ENCODE measurements around the gene TNFRSF1A. TPM values are rescaled to one million over a fixed set of nuclear protein-coding genes. Genes with fewer than 3 reads are reported as not detected.
A peak's percentile ranks its signal among the peaks of the same experiment; 100 is the strongest.

Gene TNFRSF1A
- total and polyA plus RNA-seq, 2 of the 13 experiments (the other 11 are each of a cell fraction or from before 2014, with no cell fraction given): 41.5 to 61.2 TPM

GRCh38 chr12:6384499-6385436 is 42.9 kb upstream of the TNFRSF1A start (continued):
- no peak for TF ChIP-seq PRDM4 (CRISPR knock-in tag; IDR thresholded peaks at IDR 0.05; ENCODE audit: borderline replicate concordance)
- TF ChIP-seq HNF4G (IDR thresholded peaks at IDR 0.05; ENCODE audit: borderline replicate concordance, low read depth, low read length): 0 out of 2 replicates have a peak, but pooled peaks have one; percentile 27
- no peak for TF ChIP-seq HNF4G (CRISPR knock-in tag; IDR thresholded peaks at IDR 0.05; ENCODE audit: borderline replicate concordance, low read depth)
- TF ChIP-seq PATZ1 (CRISPR knock-in tag; IDR thresholded peaks at IDR 0.05): peak; percentile 65
- TF ChIP-seq ZNF180 (CRISPR knock-in tag; IDR thresholded peaks at IDR 0.05; ENCODE audit: borderline replicate concordance, low read depth): 0 out of 2 replicates have a peak, but pooled peaks have one; percentile 41
- 0 out of 2 replicates have a peak, but pooled peaks have one; percentile 40 for TF ChIP-seq DNMT3B (CRISPR knock-in tag; conservative IDR thresholded peaks at IDR 0.05)
- 0 out of 2 replicates have a peak, but pooled peaks have one; percentile 16 for TF ChIP-seq ZNF468 (CRISPR knock-in tag; IDR thresholded peaks at IDR 0.05)
- 0 out of 2 replicates have a peak, but pooled peaks have one; percentile 4 for TF ChIP-seq TFDP1 (CRISPR knock-in tag; IDR thresholded peaks at IDR 0.05; ENCODE audit: borderline replicate concordance)
- TF ChIP-seq SCMH1 (CRISPR knock-in tag; IDR thresholded peaks at IDR 0.05; ENCODE audit: borderline replicate concordance): no peak
- TF ChIP-seq ZNF597 (CRISPR knock-in tag; IDR thresholded peaks at IDR 0.05): 0 out of 2 replicates have a peak, but pooled peaks have one; percentile 38
- peak; percentile 63; the same call in 1 of the 2 replicates for TF ChIP-seq BATF2 (CRISPR knock-in tag; IDR thresholded peaks at IDR 0.05)
- 0 out of 2 replicates have a peak, but pooled peaks have one; percentile 71 for TF ChIP-seq ZNF235 (CRISPR knock-in tag; IDR thresholded peaks at IDR 0.05; ENCODE audit: borderline replicate concordance)
- peak; percentile 12; the same call in 1 of the 2 replicates for TF ChIP-seq ZNF20 (CRISPR knock-in tag; IDR thresholded peaks at IDR 0.05)
- no peak for TF ChIP-seq SMARCE1 (IDR thresholded peaks at IDR 0.05; ENCODE audit: borderline replicate concordance)
- TF ChIP-seq HOMEZ (CRISPR knock-in tag; IDR thresholded peaks at IDR 0.05; ENCODE audit: low read depth): no peak
- peak; percentile 25; the same call in 1 of the 2 replicates for TF ChIP-seq GABPB1 (CRISPR knock-in tag; IDR thresholded peaks at IDR 0.05)
